GM12872 (cell line): Measurements from ENCODE around the gene NDFIP2.

Experiments used
- TF ChIP-seq, protein P1 (sequence below): IDR thresholded peaks from 3 replicates; pipeline ENCODE4 v1.5.1; 2011; ENCODE audit warnings: low read depth, mild to moderate bottlenecking, low read length, moderate library complexity; ENCODE audit not compliant: insufficient read depth

Gene NDFIP2

GRCh38 chr13:79470666-79471065, 10.3 kb upstream of the NDFIP2 start:
- TF ChIP-seq, protein P1, sequence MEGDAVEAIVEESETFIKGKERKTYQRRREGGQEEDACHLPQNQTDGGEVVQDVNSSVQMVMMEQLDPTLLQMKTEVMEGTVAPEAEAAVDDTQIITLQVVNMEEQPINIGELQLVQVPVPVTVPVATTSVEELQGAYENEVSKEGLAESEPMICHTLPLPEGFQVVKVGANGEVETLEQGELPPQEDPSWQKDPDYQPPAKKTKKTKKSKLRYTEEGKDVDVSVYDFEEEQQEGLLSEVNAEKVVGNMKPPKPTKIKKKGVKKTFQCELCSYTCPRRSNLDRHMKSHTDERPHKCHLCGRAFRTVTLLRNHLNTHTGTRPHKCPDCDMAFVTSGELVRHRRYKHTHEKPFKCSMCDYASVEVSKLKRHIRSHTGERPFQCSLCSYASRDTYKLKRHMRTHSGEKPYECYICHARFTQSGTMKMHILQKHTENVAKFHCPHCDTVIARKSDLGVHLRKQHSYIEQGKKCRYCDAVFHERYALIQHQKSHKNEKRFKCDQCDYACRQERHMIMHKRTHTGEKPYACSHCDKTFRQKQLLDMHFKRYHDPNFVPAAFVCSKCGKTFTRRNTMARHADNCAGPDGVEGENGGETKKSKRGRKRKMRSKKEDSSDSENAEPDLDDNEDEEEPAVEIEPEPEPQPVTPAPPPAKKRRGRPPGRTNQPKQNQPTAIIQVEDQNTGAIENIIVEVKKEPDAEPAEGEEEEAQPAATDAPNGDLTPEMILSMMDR = no peak

GRCh38 chr13:79475569-79475968, 5.4 kb upstream of the NDFIP2 start:
- TF ChIP-seq, protein P1 = no peak

DNA sequence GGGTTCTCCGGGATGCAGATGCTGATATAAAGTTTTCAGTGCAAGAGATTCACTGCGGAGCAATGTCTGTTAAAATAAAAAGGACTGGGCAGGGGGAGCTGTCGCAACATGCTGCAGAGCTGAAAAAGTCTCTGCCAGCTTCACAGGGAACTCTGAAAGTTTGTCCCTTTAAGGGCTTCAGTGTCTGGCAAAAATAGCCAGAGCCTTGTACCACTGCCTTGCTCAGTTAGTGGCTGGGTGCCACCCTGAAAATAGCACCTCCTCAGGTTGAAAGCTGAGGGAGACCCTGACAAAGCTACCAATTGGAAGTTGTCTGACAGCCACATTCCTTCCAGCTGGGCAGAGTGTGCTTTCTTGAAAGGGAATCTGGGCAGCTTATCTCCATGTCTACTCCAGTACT, 3.0 kb upstream of the NDFIP2 start:
- TF ChIP-seq, protein P1 = no peak

DNA sequence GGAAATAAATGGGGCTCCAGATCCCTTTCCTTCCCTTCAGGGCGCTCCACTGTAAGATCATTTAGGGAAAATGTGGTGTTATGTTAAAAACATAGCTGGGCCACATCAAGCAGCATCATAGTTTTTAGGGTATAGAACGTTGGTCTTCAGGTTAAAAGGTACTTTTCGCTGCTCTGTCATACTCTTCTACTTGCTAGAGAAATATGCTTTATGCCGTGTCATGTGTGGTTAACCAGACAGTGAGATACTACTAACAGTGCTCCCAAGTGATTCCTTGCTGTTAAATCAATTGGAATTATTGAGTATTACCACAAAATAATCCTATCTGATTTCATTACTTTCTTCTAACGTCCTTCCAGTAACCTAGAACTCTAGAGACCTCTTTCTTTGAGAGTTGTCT, 1.1 kb upstream of the NDFIP2 start:
- TF ChIP-seq, protein P1 = no peak

DNA sequence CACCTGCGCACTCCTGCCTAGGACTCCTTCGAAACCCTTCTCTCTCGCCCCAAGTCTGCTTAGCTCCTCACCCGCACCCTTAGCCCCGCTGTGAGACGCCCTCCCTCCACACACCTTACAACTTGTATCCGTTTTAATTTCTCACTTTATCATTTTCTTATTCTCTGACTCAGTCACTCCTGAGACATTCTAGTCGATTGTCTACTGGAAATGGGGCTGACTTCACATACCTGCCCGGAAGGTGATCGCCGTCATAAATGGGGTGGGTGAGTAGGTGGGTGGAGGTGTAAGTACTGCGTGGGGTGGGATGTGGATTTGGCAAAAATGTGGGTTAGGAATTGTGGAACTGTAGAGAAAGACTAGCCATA, 714 bp downstream of the NDFIP2 start:
- TF ChIP-seq, protein P1 = no peak

DNA sequence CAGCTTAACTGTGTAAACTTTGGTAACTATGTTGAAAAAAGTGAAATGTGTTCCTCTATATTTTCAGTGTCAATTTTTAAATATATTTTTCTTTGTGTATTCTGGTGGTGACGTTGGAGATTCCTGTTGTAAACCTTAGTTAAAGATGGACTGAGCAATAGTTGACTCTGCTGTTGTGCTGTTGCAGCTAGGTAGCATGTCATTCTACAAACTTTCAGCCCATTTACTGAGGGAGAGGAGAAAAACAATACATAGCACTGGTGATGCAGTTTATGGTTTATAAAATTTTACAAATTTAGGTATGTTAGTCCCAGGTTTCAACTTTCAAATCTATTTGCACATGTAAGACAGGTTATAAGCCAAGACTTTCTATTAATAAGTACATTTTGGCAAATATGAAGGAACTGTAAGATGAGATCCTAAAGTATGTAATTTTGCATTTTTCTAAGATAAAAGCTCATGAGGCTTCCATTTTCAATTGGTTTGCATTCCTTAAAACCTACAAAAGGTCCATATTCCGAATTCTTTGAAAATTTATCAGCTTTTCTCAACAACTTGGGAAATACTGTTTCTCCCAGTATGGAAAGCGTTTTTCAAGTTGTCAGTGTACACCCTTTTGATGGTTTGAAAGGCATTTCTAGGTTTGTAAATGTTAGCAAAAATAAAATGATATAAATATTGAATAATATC, 1.5 kb downstream of the NDFIP2 start:
- TF ChIP-seq, protein P1 = no peak

DNA sequence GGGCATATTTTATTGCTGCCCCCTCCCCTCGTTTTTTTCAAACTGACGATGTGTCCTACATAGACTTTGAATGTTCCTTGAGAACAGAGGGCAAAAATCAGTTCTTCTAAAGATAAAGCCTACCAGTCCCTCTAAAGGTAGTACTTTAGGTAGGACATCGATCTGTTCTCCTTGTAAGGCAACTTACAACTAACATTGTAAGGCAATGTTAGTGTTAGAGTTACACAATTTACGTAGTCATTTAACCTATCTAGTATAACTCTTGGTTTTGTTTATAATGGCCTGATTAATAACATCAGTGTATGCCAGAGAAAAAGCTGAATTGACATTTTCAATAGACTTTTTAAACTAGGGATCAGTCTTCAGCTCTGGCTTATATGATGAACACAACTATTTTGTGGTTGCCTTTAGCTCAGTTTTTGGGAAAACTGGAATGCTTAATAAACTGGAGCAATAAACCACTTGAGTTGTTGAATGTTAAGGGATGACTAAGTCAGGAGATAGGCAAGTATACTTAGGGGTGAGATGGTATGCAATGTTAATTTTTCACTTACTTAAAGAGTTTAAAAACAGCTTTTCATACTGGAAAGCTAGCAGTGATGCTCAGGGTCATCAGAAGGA, 2.2 kb downstream of the NDFIP2 start:
- TF ChIP-seq, protein P1 = no peak
